Effector memory CD8-positive, alpha-beta T cell (primary cell): ENCODE measurements around the gene PITX1.

ENCODE experiments used
- ATAC-seq: fragments of 150-1000 bp; cut with Tn5 transposase; replicated peaks from 2 replicates; pipeline ENCODE4 v1.10.0; 2021; ENCODE audit warnings: mild to moderate bottlenecking, moderate library complexity
- DNase-seq, 3 experiments: peaks; one replicate each; pipeline ENCODE4 v3.0.0; 2021
- H3K27ac Mint-ChIP-seq, 2 donors: one replicate each; pipeline ENCODE4 v1.8.0; 2022; ENCODE audit warnings: mild to moderate bottlenecking in 2 of 2, mixed read lengths in 2 of 2, moderate library complexity in 2 of 2
- H3K27me3 Mint-ChIP-seq, 2 donors: one replicate each; pipeline ENCODE4 v1.8.0; 2022; ENCODE audit warnings: mixed read lengths in 2 of 2
- H3K36me3 Mint-ChIP-seq: one replicate; pipeline ENCODE4 v1.8.0; 2022; ENCODE audit warnings: mild to moderate bottlenecking, moderate library complexity, mixed read lengths; ENCODE audit not compliant: insufficient read depth
- H3K4me1 Mint-ChIP-seq, 2 donors: one replicate each; pipeline ENCODE4 v1.8.0; 2022; ENCODE audit warnings: low read depth in 2 of 2, mixed read lengths in 2 of 2
- H3K4me3 Mint-ChIP-seq, 2 donors: one replicate each; pipeline ENCODE4 v1.8.0; 2022; ENCODE audit warnings: mild to moderate bottlenecking in 2 of 2, mixed read lengths in 2 of 2, moderate library complexity in 2 of 2
- H3K9me3 Mint-ChIP-seq, 2 donors: one replicate each; pipeline ENCODE4 v1.8.0; 2022; ENCODE audit warnings: mixed read lengths in 2 of 2

Gene PITX1

GRCh38 chr5:135056316-135057030 lies 22.4 kb upstream of the PITX1 start:
- Mint-ChIP-seq H3K36me3 (no peaks in the 10 kb centered on the region), H3K4me3 (no peak overlapping the region), H3K27me3 (peaks cover 60 to 96% of the 10 kb centered on the region in 2 donors), H3K27ac (no peak overlapping the region), H3K4me1 (no peaks in the 10 kb centered on the region), H3K9me3 (no peaks in the 10 kb centered on the region)
- no peak for DNase-seq
- ATAC-seq: no peak

DNA sequence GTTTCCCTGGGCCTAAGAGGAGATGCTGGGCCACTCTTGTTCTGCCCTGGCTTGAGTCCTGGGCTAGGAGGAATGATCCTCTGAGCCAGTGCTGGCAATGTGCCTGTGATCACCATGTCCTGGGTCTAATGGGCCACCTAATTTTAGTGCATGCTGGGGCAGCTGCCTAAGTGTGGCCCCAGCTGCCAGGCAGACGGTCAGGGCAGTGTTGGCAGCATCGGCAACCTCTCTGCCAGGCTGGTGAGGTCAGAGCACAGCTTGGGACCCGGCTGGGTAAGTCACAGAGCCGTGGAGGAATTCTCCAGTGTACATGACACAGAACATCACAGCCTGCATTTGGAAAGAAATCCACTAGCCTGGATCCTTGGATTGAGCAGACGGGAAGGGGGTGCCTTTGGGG lies 21.4 kb upstream of the PITX1 start:
- Mint-ChIP-seq H3K27me3 (peaks cover 59 to 96% of the 10 kb centered on the region in 2 donors), H3K27ac (no peak overlapping the region), H3K36me3 (no peaks in the 10 kb centered on the region), H3K9me3 (no peaks in the 10 kb centered on the region), H3K4me3 (no peak overlapping the region), H3K4me1 (no peaks in the 10 kb centered on the region)
- ATAC-seq (no peak), DNase-seq (no peak)

DNA sequence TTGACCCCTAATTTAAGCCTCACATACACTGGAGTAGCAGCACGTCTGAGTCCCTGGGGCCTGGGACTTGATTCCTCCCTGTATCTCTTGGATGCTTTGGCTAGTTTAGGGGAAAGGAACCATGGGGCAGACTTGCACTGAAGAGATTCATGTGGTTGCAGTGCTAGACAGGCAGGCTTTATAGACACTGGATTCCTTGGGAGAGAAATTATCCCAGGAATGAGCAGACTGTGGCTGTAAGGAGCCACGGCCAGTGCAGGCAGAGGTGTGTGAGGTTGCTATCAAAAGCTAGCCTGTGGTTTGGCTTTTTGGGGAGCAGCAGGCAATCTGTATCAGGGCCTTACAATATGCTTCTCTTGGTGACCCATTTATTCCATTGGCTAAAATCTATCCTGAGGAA lies 20.5 kb upstream of the PITX1 start:
- no peak overlapping the region for H3K4me3 Mint-ChIP-seq
- no peaks in the 10 kb centered on the region for H3K9me3 Mint-ChIP-seq
- H3K36me3 Mint-ChIP-seq: no peaks in the 10 kb centered on the region
- no peak overlapping the region for H3K27ac Mint-ChIP-seq
- no peak for ATAC-seq
- DNase-seq: no peak
- no peaks in the 10 kb centered on the region for H3K4me1 Mint-ChIP-seq
- peaks cover 59 to 96% of the 10 kb centered on the region in 2 donors for H3K27me3 Mint-ChIP-seq

GRCh38 chr5:135053989-135054388 lies 20.0 kb upstream of the PITX1 start:
- H3K4me1 Mint-ChIP-seq: no peaks in the 10 kb centered on the region
- no peak overlapping the region for H3K27ac Mint-ChIP-seq
- H3K27me3 Mint-ChIP-seq: peaks cover 59 to 96% of the 10 kb centered on the region in 2 donors
- no peaks in the 10 kb centered on the region for H3K36me3 Mint-ChIP-seq
- H3K4me3 Mint-ChIP-seq: no peak overlapping the region
- no peak for DNase-seq
- H3K9me3 Mint-ChIP-seq: no peaks in the 10 kb centered on the region
- ATAC-seq: no peak

DNA sequence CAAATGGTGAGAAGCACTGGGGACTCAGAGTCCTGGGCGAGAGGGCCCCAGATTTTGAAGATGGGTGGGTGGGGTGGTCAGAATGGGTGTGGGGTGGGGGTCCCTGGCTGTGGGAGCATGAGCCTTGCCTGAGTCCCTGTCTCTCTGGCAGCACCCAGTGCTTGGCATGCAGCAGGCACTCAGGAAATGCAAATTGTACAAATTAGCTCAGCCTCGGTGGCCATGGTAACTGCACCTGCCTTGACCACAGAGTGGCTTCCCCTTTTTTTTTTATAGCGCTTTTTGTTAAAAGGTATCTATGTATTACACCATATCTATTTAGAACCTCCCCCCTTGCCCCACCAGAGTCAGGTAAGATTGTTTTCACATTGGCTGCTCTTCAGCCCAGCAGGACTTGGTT lies 19.2 kb upstream of the PITX1 start:
- peaks cover 55 to 96% of the 10 kb centered on the region in 2 donors for H3K27me3 Mint-ChIP-seq
- peak; percentile 48 for ATAC-seq
- H3K4me1 Mint-ChIP-seq: no peaks in the 10 kb centered on the region

DNA sequence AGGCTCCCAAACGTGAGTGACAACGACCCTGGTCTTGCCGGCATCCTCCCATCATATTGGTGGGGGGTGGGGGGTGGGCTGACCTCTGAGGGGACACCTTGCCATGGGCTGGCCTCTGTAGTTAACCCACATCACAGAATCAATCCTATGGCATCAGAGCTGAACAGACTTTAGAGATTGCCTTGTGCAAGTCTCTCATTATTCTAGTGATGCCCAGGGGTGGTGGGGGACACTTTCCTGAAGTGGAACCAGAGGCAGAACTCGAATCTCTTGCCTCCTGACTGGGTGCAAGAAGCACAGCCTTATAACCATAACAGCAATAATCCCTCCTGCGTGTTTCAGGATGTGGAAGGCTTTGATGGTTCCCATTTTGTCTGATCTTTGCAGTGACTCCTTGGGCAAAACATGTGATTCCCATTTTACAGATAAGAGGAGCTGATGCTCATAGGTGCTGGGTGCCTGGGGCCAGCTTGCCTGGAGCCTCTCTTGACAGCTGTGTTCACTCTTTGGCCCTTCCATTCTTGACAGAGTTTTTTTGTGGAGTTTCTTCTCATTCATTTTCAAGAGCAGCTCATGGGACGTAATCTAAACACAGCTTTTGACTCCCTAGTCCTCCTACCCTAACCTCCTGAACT lies 18.6 kb upstream of the PITX1 start:
- Mint-ChIP-seq H3K27me3 (peaks cover 57 to 96% of the 10 kb centered on the region in 2 donors), H3K4me3 (no peak overlapping the region), H3K27ac (no peak overlapping the region), H3K9me3 (no peaks in the 10 kb centered on the region), H3K36me3 (no peaks in the 10 kb centered on the region), H3K4me1 (no peaks in the 10 kb centered on the region)
- ATAC-seq (no peak), DNase-seq (no peak)

More for the DNA sequence above, 19.2 kb upstream of the PITX1 start:
- no peaks in the 10 kb centered on the region for H3K9me3 Mint-ChIP-seq
- no peak overlapping the region for H3K27ac Mint-ChIP-seq
- no peak overlapping the region for H3K4me3 Mint-ChIP-seq
- DNase-seq: no peak
- H3K36me3 Mint-ChIP-seq: no peaks in the 10 kb centered on the region

- Mint-ChIP-seq H3K4me1 (no peaks in the 10 kb centered on the region), H3K9me3 (no peaks in the 10 kb centered on the region), H3K36me3 (no peaks in the 10 kb centered on the region), H3K4me3 (no peak overlapping the region), H3K27ac (no peak overlapping the region), H3K27me3 (peaks cover 64 to 96% of the 10 kb centered on the region in 2 donors)
- no peak for ATAC-seq
- DNase-seq: no peak
Observed at GRCh38 chr5:135051872-135052271, 17.8 kb upstream of the PITX1 start.

- H3K27ac Mint-ChIP-seq: no peak overlapping the region
- no peaks in the 10 kb centered on the region for H3K4me1 Mint-ChIP-seq
- no peaks in the 10 kb centered on the region for H3K9me3 Mint-ChIP-seq
- peaks cover 66 to 96% of the 10 kb centered on the region in 2 donors for H3K27me3 Mint-ChIP-seq
- ATAC-seq (no peak), DNase-seq (no peak)
- H3K36me3 Mint-ChIP-seq: no peaks in the 10 kb centered on the region
- H3K4me3 Mint-ChIP-seq: no peak overlapping the region
Observed at GRCh38 chr5:135051399-135051798, 17.4 kb upstream of the PITX1 start.

- Mint-ChIP-seq H3K27me3 (peaks cover 69 to 97% of the 10 kb centered on the region in 2 donors), H3K4me1 (no peaks in the 10 kb centered on the region), H3K4me3 (no peak overlapping the region), H3K27ac (no peak overlapping the region), H3K36me3 (no peaks in the 10 kb centered on the region), H3K9me3 (no peaks in the 10 kb centered on the region)
- no peak for DNase-seq
- ATAC-seq: no peak
Observed at GRCh38 chr5:135050244-135050767, 16.3 kb upstream of the PITX1 start.

DNA sequence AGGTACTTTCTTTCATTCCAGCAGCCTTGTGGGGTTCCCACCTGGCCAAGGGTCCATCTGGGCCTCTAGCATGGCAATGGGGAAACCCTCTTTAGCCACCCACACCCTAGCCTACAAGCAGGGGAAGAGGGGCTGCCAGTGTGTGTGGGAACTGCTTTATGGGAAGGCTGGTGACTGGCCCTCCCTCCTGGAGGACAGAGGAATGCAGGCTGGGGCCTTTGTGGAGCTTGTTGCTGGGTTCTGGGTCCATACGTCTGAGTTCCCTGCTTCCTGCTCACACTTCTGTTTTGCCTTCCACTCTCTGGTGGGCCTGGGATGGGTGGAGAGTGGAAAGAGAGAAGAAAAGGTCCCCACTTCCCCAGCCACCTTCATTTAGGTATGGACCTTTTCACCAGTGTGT lies 14.9 kb upstream of the PITX1 start:
- ATAC-seq (no peak), DNase-seq (no peak)
- H3K4me1 Mint-ChIP-seq: no peaks in the 10 kb centered on the region
- H3K36me3 Mint-ChIP-seq: no peaks in the 10 kb centered on the region
- H3K9me3 Mint-ChIP-seq: no peaks in the 10 kb centered on the region
- no peak overlapping the region for H3K4me3 Mint-ChIP-seq
- peaks cover 73 to 100% of the 10 kb centered on the region in 2 donors for H3K27me3 Mint-ChIP-seq
- no peak overlapping the region for H3K27ac Mint-ChIP-seq

- H3K27ac Mint-ChIP-seq: no peak overlapping the region
- H3K9me3 Mint-ChIP-seq: no peaks in the 10 kb centered on the region
- H3K27me3 Mint-ChIP-seq: peaks cover 77 to 100% of the 10 kb centered on the region in 2 donors
- H3K4me3 Mint-ChIP-seq: no peak overlapping the region
- no peaks in the 10 kb centered on the region for H3K4me1 Mint-ChIP-seq
- no peaks in the 10 kb centered on the region for H3K36me3 Mint-ChIP-seq
- ATAC-seq: no peak
- no peak for DNase-seq
Observed at GRCh38 chr5:135048286-135048685, 14.3 kb upstream of the PITX1 start.

DNA sequence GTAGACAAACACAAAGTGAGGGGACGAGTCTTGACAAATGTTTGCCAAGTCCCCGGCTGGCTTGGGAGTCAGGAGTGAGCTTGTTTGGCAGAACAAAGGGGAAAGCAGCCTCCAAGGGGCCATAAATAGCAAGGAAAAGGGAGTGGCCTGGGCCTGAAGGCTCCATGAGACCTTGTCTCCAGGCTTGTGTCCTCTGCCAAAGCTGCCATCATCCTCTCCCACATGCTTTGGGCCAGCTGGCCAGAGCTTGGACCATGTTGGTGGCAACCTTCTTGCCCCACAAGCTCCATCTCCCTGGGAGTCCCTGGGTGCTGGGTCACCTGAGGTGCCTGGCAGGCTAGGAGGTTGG lies 13.3 kb upstream of the PITX1 start:
- ATAC-seq: no peak
- Mint-ChIP-seq H3K36me3 (no peaks in the 10 kb centered on the region), H3K27me3 (peaks cover 77 to 100% of the 10 kb centered on the region in 2 donors), H3K4me1 (no peaks in the 10 kb centered on the region), H3K27ac (no peak overlapping the region), H3K4me3 (no peak overlapping the region), H3K9me3 (no peaks in the 10 kb centered on the region)
- no peak for DNase-seq

GRCh38 chr5:135046661-135047346 lies 12.8 kb upstream of the PITX1 start:
- Mint-ChIP-seq H3K27ac (no peak overlapping the region), H3K9me3 (no peaks in the 10 kb centered on the region), H3K27me3 (peaks cover 77 to 100% of the 10 kb centered on the region in 2 donors), H3K4me3 (no peak overlapping the region), H3K36me3 (no peaks in the 10 kb centered on the region), H3K4me1 (peaks cover 0 to under 1% of the 10 kb centered on the region in 2 donors)
- no peak for ATAC-seq
- DNase-seq: no peak

- Mint-ChIP-seq H3K9me3 (no peaks in the 10 kb centered on the region), H3K4me3 (no peak overlapping the region), H3K27me3 (peaks cover 77 to 100% of the 10 kb centered on the region in 2 donors), H3K36me3 (no peaks in the 10 kb centered on the region), H3K27ac (no peak overlapping the region), H3K4me1 (peaks cover 0 to 4% of the 10 kb centered on the region in 2 donors)
- DNase-seq (no peak), ATAC-seq (no peak)
Observed at GRCh38 chr5:135045488-135045887, 11.5 kb upstream of the PITX1 start.
